Osteoblast (primary cell): ENCODE data around the gene RP2. TPM values are rescaled to one million over a fixed set of nuclear protein-coding genes. Genes with fewer than 3 reads are reported as not detected.

Experiments used
- DNase-seq: peaks from one replicate; pipeline ENCODE4 v3.0.0; 2011; ENCODE audit warnings: low spot score, mixed read lengths; ENCODE audit not compliant: insufficient read length; ENCODE audit errors: missing footprints
- H2AFZ ChIP-seq: 2 replicates; pipeline ENCODE4 v1.6.0; 2011; ENCODE audit warnings: mild to moderate bottlenecking, low read length
- H3K27ac ChIP-seq: 2 replicates; pipeline ENCODE4 v1.5.1; 2011; ENCODE audit warnings: mild to moderate bottlenecking, low read depth, low read length, moderate library complexity
- H3K27me3 ChIP-seq: 2 replicates; pipeline ENCODE4 v1.6.0; 2012; ENCODE audit warnings: mild to moderate bottlenecking, control low read depth, inconsistent platforms, low read length, moderate library complexity; ENCODE audit not compliant: insufficient read depth
- H3K36me3 ChIP-seq: 2 replicates; pipeline ENCODE4 v1.5.1; 2011; ENCODE audit warnings: mild to moderate bottlenecking, low read length, control low read depth, moderate library complexity; ENCODE audit not compliant: insufficient read depth
- H3K4me1 ChIP-seq: 2 replicates; pipeline ENCODE4 v1.5.1; 2011; ENCODE audit warnings: mild to moderate bottlenecking, low read length, control low read depth, moderate library complexity; ENCODE audit not compliant: insufficient read depth
- H3K4me2 ChIP-seq: 2 replicates; pipeline ENCODE4 v1.6.0; 2011; ENCODE audit warnings: mild to moderate bottlenecking, low read length; ENCODE audit not compliant: insufficient read depth
- H3K4me3 ChIP-seq: fragments of 200-600 bp; sonication (generic); 3 replicates; pipeline ENCODE4 v1.5.1; 2012; ENCODE audit warnings: mild to moderate bottlenecking, low read length, inconsistent platforms; ENCODE audit not compliant: insufficient read depth
- H3K79me2 ChIP-seq: 2 replicates; pipeline ENCODE4 v1.6.0; 2012; ENCODE audit warnings: mild to moderate bottlenecking, low read length, control low read depth, inconsistent platforms; ENCODE audit not compliant: insufficient read depth
- H3K9me3 ChIP-seq: 2 replicates; pipeline ENCODE4 v1.5.1; 2011; ENCODE audit warnings: low read depth, low read length, control low read depth
- H4K20me1 ChIP-seq: 2 replicates; pipeline ENCODE4 v1.6.0; 2012; ENCODE audit warnings: mild to moderate bottlenecking, low read length, control low read depth; ENCODE audit not compliant: insufficient read depth
- CTCF ChIP-seq: IDR thresholded peaks from 2 replicates; pipeline ENCODE4 v1.5.1; 2011; ENCODE audit warnings: mild to moderate bottlenecking, low read depth, low read length, moderate library complexity; ENCODE audit errors: extremely low read depth
- total RNA-seq: library from RNA; depleted of rRNA; stranded (reverse); fragments of >200 nt; gene quantifications from 2 replicates; pipeline ENCODE4 v1.2.3, GENCODE V29; 2012

Gene RP2
- total RNA-seq, 1 donor = 19.5 TPM

GRCh38 chrX:46856483-46856882, 19.6 kb downstream of the RP2 start:
- H3K79me2 ChIP-seq = peaks cover 18% of the 10 kb centered on the region
- peaks cover 2% of the 10 kb centered on the region for H4K20me1 ChIP-seq
- no peak overlapping the region for H2AFZ ChIP-seq
- no peaks in the 10 kb centered on the region for H3K27me3 ChIP-seq
- H3K4me1 ChIP-seq = no peaks in the 10 kb centered on the region
- no peak for TF ChIP-seq CTCF
- no peaks in the 10 kb centered on the region for H3K36me3 ChIP-seq
- H3K27ac ChIP-seq = no peak overlapping the region
- no peak overlapping the region for H3K4me2 ChIP-seq
- no peaks in the 10 kb centered on the region for H3K9me3 ChIP-seq
- no peak overlapping the region for H3K4me3 ChIP-seq
- no peak for DNase-seq

- Histone ChIP-seq H3K9me3 (no peaks in the 10 kb centered on the region), H3K4me1 (no peaks in the 10 kb centered on the region), H3K27ac (no peak overlapping the region), H3K4me2 (no peak overlapping the region), H3K36me3 (no peaks in the 10 kb centered on the region), H3K4me3 (no peak overlapping the region), H3K79me2 (no peaks in the 10 kb centered on the region), H4K20me1 (no peaks in the 10 kb centered on the region), H2AFZ (no peak overlapping the region), H3K27me3 (no peaks in the 10 kb centered on the region)
- TF ChIP-seq CTCF = no peak
- no peak for DNase-seq
Observed at GRCh38 chrX:46860557-46860956, 23.7 kb downstream of the RP2 start.

DNA sequence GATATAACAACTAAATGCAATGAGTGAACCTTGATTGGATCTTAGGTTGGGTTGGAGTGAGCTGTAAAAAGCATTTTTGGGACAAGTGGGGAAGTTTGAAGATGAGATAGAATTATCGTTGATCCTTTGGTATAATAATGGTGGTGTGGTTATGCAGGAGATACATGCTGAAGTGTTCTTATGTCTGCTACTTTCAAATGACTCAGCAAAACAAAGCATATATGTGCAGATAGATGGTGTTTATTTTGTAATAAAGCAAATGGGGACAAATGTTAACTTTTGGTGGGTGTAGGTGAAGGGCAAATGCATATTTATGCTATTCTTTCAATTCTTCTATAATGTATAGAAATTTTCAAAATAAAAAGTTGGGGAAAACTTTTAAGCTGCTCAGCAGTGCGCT, 26.2 kb downstream of the RP2 start:
- Histone ChIP-seq H3K4me3 (no peak overlapping the region), H3K4me1 (no peaks in the 10 kb centered on the region), H2AFZ (no peak overlapping the region), H3K79me2 (peaks cover 7% of the 10 kb centered on the region), H3K27ac (no peak overlapping the region), H3K4me2 (no peak overlapping the region), H3K36me3 (no peaks in the 10 kb centered on the region), H3K9me3 (no peaks in the 10 kb centered on the region), H3K27me3 (no peaks in the 10 kb centered on the region), H4K20me1 (no peaks in the 10 kb centered on the region)
- no peak for DNase-seq
- TF ChIP-seq CTCF = no peak

GRCh38 chrX:46864606-46865005, 27.8 kb downstream of the RP2 start:
- H2AFZ ChIP-seq = no peak overlapping the region
- no peaks in the 10 kb centered on the region for H3K36me3 ChIP-seq
- no peak overlapping the region for H3K4me2 ChIP-seq
- no peaks in the 10 kb centered on the region for H3K27me3 ChIP-seq
- DNase-seq = peak; percentile 72
- H3K4me3 ChIP-seq = no peak overlapping the region
- peaks cover 7% of the 10 kb centered on the region for H3K79me2 ChIP-seq
- H3K4me1 ChIP-seq = no peaks in the 10 kb centered on the region
- no peaks in the 10 kb centered on the region for H3K9me3 ChIP-seq
- TF ChIP-seq CTCF = no peak
- H4K20me1 ChIP-seq = no peaks in the 10 kb centered on the region
- H3K27ac ChIP-seq = no peak overlapping the region
